C4-2B (cell line): Measurements from ENCODE around the gene FXR2.
A peak's percentile ranks its signal among the peaks of the same experiment; 100 is the strongest.

Source experiments
- H3K27ac ChIP-seq: fragments of 450-650 bp; 2 replicates; pipeline ENCODE4 v1.5.1; 2017
- CTCF ChIP-seq: fragments of 450-650 bp; conservative IDR thresholded peaks from 2 replicates; pipeline ENCODE4 v1.5.1; 2017; ENCODE audit warnings: mild to moderate bottlenecking
- ZFX ChIP-seq: fragments of 450-650 bp; IDR thresholded peaks from 2 replicates; pipeline ENCODE4 v1.6.1; 2017

The FXR2 gene

DNA sequence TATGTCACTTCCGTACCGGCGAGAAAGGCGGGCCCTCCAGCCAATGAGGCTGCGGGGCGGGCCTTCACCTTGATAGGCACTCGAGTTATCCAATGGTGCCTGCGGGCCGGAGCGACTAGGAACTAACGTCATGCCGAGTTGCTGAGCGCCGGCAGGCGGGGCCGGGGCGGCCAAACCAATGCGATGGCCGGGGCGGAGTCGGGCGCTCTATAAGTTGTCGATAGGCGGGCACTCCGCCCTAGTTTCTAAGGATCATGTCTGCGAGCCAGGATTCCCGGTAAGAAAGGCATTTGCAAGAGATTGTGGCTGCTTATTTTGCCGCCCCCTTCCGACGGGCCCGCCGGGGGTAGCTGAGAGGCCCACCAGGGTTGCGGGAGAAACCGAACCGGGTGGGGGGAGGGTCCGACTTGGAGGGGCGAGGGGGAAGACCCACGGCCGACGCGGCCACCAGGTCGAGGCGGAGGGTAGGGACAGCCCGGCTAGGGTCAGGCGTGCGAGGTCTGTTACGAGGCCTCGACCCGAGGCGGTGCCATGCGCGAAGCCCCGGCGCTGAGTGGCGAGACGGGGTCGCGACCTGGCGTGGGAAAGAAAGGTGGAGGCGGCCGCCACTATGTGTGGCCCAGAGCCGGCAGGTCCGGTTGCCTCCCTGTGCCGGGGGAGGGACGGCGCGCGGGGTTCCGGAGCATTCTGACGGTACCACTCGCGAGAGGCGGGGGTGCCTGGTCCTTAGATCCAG, 41.9 kb downstream of the FXR2 start:
- peak overlapping the region; percentile 100 for H3K27ac ChIP-seq
- TF ChIP-seq CTCF (no peak), ZFX (0 out of 2 replicates have a peak, but pooled peaks have one; percentile 3)

- H3K27ac ChIP-seq: peak overlapping the region; percentile 100
- TF ChIP-seq ZFX (no peak), CTCF (no peak)
Observed at GRCh38 chr17:7572338-7572587, 42.4 kb downstream of the FXR2 start.

- TF ChIP-seq ZFX: no peak
- no peak for TF ChIP-seq CTCF
- no peak overlapping the region; the same call in 1 of the 2 replicates for H3K27ac ChIP-seq
Observed at GRCh38 chr17:7570351-7570750, 44.3 kb downstream of the FXR2 start.

DNA sequence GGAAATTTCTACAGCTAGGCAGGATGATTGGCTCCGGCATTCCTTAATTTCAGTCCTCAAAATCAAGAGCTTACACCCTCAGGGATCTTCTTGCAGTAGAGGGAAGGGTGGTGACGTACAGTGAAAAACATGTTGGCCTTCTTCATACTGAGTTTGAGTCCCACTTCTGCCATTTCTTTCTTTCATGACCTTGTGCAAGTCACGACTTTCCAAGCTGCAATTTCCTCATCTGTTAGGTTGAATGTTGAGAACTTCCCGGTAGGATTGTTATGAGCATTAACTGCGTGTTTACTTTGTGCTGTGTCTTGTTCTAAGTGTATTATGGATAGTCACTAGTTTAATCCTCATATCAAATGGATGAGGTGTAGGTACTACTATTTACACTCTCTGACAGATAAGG, 45.1 kb downstream of the FXR2 start:
- H3K27ac ChIP-seq: no peak overlapping the region
- TF ChIP-seq ZFX (no peak), CTCF (no peak)

DNA sequence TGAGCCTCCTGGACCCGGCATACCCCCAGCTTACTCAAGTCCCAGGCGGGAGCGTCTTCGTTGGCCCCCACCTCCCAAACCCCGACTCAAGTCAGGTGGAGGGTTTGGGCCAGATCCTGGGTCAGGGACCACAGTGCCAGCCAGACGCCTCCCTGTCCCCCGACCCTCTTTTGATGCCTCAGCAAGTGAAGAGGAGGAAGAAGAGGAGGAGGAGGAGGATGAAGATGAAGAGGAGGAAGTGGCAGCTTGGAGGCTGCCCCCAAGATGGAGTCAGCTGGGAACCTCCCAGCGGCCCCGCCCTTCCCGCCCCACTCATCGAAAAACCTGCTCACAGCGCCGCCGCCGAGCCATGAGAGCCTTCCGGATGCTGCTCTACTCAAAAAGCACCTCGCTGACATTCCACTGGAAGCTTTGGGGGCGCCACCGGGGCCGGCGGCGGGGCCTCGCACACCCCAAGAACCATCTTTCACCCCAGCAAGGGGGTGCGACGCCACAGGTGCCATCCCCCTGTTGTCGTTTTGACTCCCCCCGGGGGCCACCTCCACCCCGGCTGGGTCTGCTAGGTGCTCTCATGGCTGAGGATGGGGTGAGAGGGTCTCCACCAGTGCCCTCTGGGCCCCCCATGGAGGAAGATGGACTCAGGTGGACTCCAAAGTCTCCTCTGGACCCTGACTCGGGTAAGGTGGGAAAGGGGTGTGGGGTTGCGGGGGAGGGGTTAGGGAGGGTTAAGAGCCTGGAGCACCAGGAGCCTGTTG, 51.4 kb downstream of the FXR2 start:
- peak overlapping the region; percentile 93 for H3K27ac ChIP-seq
- TF ChIP-seq ZFX (no peak), CTCF (no peak)

DNA sequence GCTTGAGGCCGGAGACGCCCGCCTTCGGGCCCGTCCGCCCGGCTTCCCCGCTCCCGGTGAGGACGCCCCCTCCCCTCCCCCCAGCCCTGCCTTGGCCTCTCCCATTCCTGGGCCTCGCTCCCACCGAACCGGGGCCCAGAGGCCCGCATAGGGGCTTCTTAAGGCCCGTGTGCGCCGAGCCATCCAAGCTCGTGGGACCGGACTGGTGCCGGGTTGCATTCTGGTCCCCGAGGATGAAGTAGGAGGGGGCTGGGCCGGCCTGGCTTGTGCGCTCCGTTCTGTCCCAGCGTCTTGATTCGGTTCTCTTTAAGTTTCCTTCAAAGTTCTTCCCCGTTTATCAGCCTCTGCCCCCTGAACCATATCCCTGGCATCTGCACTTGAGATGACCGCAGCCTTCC, 52.5 kb downstream of the FXR2 start:
- H3K27ac ChIP-seq: peak overlapping the region; percentile 93
- TF ChIP-seq CTCF (no peak), ZFX (peak; percentile 57; the same call in 1 of the 2 replicates)

GRCh38 chr17:7561589-7562207, 53.0 kb downstream of the FXR2 start, which contains the start of gene SENP3:
Gene SENP3 (plus strand): TSS chr17:7561919. CDS start chr17:7563077, 1,158 bp downstream.
- H3K27ac ChIP-seq: peak within 1 kb of the TSS; percentile 93
- TF ChIP-seq ZFX (peak; percentile 62; the same call in 1 of the 2 replicates), CTCF (no peak)
